ENCODE data around the gene RECQL. TPM values are rescaled to one million over a fixed set of nuclear protein-coding genes. Genes with fewer than 3 reads are reported as not detected.

RECQL gene
- total and polyA plus RNA-seq, 2 of the 8 experiments (the other 6 are each of a cell fraction or from before 2014, with no cell fraction given), result 8.1 to 40.3 TPM

- Histone ChIP-seq H3K18ac (ENCODE audit: extremely low read depth, low read length) (no peak overlapping the region), H3K9me3 (ENCODE audit: insufficient read depth in 2 of 2, low read depth in 1 of 2, low read length in 1 of 2) (no peaks in the 10 kb centered on the region), H3K56ac (replicated peaks; ENCODE audit: insufficient read length, low read depth, low read length) (no peak overlapping the region), H3K23me2 (ENCODE audit: low read depth, low read length) (no peaks in the 10 kb centered on the region; the same call in 1 of the 2 replicates), H2BK20ac (ENCODE audit: low read length) (no peak overlapping the region), H4K91ac (replicated peaks; ENCODE audit: insufficient read length, low read length) (no peak overlapping the region), H3K14ac (ENCODE audit: insufficient read length) (no peak overlapping the region), H3K36me3 (ENCODE audit: control insufficient read depth in 2 of 4, insufficient read depth in 4 of 4, low read length in 3 of 4) (no peaks in the 10 kb centered on the region), H3K79me1 (ENCODE audit: low read depth, low read length) (no peaks in the 10 kb centered on the region), H2AK5ac (ENCODE audit: low read depth, low read length) (no peak overlapping the region), H3K9ac (replicated peaks in 1 of 4; ENCODE audit: extremely low read depth in 1 of 4, low read depth in 3 of 4, low read length in 3 of 4) (no peak overlapping the region; a peak in 1 of 7 replicates), H3K27me3 (replicated peaks in 1 of 4; ENCODE audit: control insufficient read depth in 3 of 4, extremely low read depth in 1 of 4, insufficient read depth in 3 of 4, low read length in 3 of 4) (no peaks in the 10 kb centered on the region), H3K27ac (ENCODE audit: low read depth, low read length) (no peak overlapping the region), H4K20me1 (replicated peaks in 1 of 2; ENCODE audit: control insufficient read depth in 1 of 2, insufficient read depth in 2 of 2, low read length in 2 of 2) (no peaks in the 10 kb centered on the region), H3K23ac (ENCODE audit: insufficient read length) (no peak overlapping the region), H3K79me2 (ENCODE audit: control insufficient read depth in 1 of 2, insufficient read depth in 2 of 2, low read length in 2 of 2) (no peaks in the 10 kb centered on the region), H2BK12ac (ENCODE audit: low read depth, low read length) (no peak overlapping the region), H2AFZ (ENCODE audit: low read length) (no peak overlapping the region), H2BK15ac (ENCODE audit: low read length) (no peak overlapping the region), H2BK5ac (ENCODE audit: low read depth, low read length) (no peak overlapping the region), H4K5ac (ENCODE audit: insufficient read length, low read depth, low read length) (no peak overlapping the region), H2BK120ac (replicated peaks; ENCODE audit: low read depth, low read length) (no peak overlapping the region), H3K4me2 (ENCODE audit: insufficient read depth in 1 of 2, low read depth in 2 of 2, low read length in 2 of 2) (no peak overlapping the region), H3K4me1 (replicated peaks in 1 of 4; ENCODE audit: control insufficient read depth in 3 of 4, insufficient read depth in 4 of 4, low read length in 3 of 4) (no peaks in the 10 kb centered on the region), H3K4ac (replicated peaks; ENCODE audit: insufficient read length, low read depth, low read length) (no peak overlapping the region), H3K4me3 (ENCODE audit: extremely low read depth in 1 of 4, insufficient read depth in 2 of 4, low read depth in 3 of 4, low read length in 4 of 4) (no peak overlapping the region), H4K8ac (ENCODE audit: extremely low read depth, insufficient read depth, low read length) (no peak overlapping the region)
- ChIA-PET POLR2A (ENCODE audit: partially characterized antibody) (no interaction called here), CTCF (ENCODE audit: partially characterized antibody) (interaction anchor here (0.8 to 1.2 kb wide), 2 partner anchors 120 to 247 kb away, joined by 3 to 5 read pairs; no protein-coding TSS in a partner anchor)
- DNase-seq (ENCODE audit: low read depth in 1 of 2, low spot score in 2 of 2) (no peak), FAIRE-seq (no peak)
- 66% methylated on average over 2 of the region's 2 CpGs; no CpG with 5 or more reads in 1 of the 2 experiments for WGBS, 2 experiments (ENCODE audit: extremely low coverage in 1 of 2, insufficient coverage in 1 of 2, insufficient read length in 1 of 2, insufficient replicate concordance in 2 of 2, low coverage in 1 of 2, low lambda C conversion rate in 2 of 2, missing lambda C conversion rate in 1 of 2)
- TF ChIP-seq RNF2 (IDR thresholded peaks at IDR 0.05; ENCODE audit: borderline replicate concordance, low read depth, low read length, missing control alignments, poor library complexity, severe bottlenecking) (no peak), HDAC2 (IDR thresholded peaks at IDR 0.05; ENCODE audit: borderline replicate concordance in 1 of 2, low read depth in 2 of 2, low read length in 2 of 2) (no peak), TAF7 (optimal IDR thresholded peaks at IDR 0.05; ENCODE audit: borderline replicate concordance, low read depth, low read length) (no peak), EP300 (IDR thresholded peaks at IDR 0.05; ENCODE audit: borderline replicate concordance in 1 of 2, low read depth in 2 of 2, low read length in 2 of 2) (no peak), NANOG (IDR thresholded peaks at IDR 0.05; ENCODE audit: insufficient read depth, low read depth, low read length, poor library complexity, severe bottlenecking) (no peak), BRCA1 (IDR thresholded peaks at IDR 0.05; ENCODE audit: low read depth, low read length) (no peak), ASH2L (IDR thresholded peaks at IDR 0.05; ENCODE audit: low read length) (no peak), RAD21 (IDR thresholded peaks at IDR 0.05 in 1 of 2, conservative IDR thresholded peaks at IDR 0.05 in 1 of 2; ENCODE audit: low read depth in 2 of 2, low read length in 2 of 2) (no peak), CHD1 (IDR thresholded peaks at IDR 0.05; ENCODE audit: low read depth, low read length) (no peak), TCF12 (IDR thresholded peaks at IDR 0.05; ENCODE audit: low read depth, low read length) (no peak), SAP30 (IDR thresholded peaks at IDR 0.05; ENCODE audit: insufficient read depth, insufficient replicate concordance, low read length) (no peak)
- TF ChIP-seq, protein P1, sequence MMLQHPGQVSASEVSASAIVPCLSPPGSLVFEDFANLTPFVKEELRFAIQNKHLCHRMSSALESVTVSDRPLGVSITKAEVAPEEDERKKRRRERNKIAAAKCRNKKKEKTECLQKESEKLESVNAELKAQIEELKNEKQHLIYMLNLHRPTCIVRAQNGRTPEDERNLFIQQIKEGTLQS (IDR thresholded peaks at IDR 0.05; ENCODE audit: insufficient read depth, low read depth, low read length), result no peak
These were observed 67.9 kb downstream of the RECQL start for GRCh38 chr12:21433525-21433924.

All from H1 (cell line).